Liver (tissue), 9 donors: ENCODE measurements around the gene RNPS1. TPM values are rescaled to one million over a fixed set of nuclear protein-coding genes. Genes with fewer than 3 reads are reported as not detected.

Experiments used
- DNase-seq: peaks from one replicate; pipeline ENCODE4 v3.0.0-alpha.2; 2017; ENCODE audit warnings: low spot score
- H3K27ac ChIP-seq, 2 donors: one replicate each; pipeline ENCODE4 v1.7.0; 2013; ENCODE audit warnings: inconsistent platforms in 2 of 2, low read length in 2 of 2, control low read depth in 1 of 2, low read depth in 1 of 2, mild to moderate bottlenecking in 1 of 2
- H3K27me3 ChIP-seq, 4 donors: one replicate each; pipeline versions ENCODE4 v1.6.1 to v1.7.0; 2013; ENCODE audit warnings: low read length in 3 of 4, inconsistent platforms in 1 of 4, mild to moderate bottlenecking in 1 of 4, moderate library complexity in 1 of 4; ENCODE audit not compliant: control insufficient read depth in 4 of 4, insufficient read depth in 4 of 4
- H3K36me3 ChIP-seq, 4 donors: one replicate each; pipeline versions ENCODE4 v1.6.1 to v1.7.0; 2013; ENCODE audit warnings: low read length in 3 of 4, mild to moderate bottlenecking in 3 of 4, low read depth in 1 of 4, moderate library complexity in 1 of 4; ENCODE audit not compliant: control insufficient read depth in 4 of 4, insufficient read depth in 3 of 4
- H3K4me1 ChIP-seq, 4 donors: one replicate each; pipeline versions ENCODE4 v1.6.1 to v1.7.0; 2013; ENCODE audit warnings: low read length in 3 of 4, mild to moderate bottlenecking in 3 of 4, moderate library complexity in 1 of 4; ENCODE audit not compliant: control insufficient read depth in 4 of 4, insufficient read depth in 4 of 4
- H3K4me3 ChIP-seq, 3 donors: one replicate each; pipeline versions ENCODE4 v1.6.1 to v1.7.0; 2013; ENCODE audit warnings: low read length in 3 of 3, control low read depth in 1 of 3, low read depth in 1 of 3, mild to moderate bottlenecking in 1 of 3
- H3K9ac ChIP-seq, 2 donors: one replicate each; pipeline ENCODE4 v1.7.0; 2013; ENCODE audit warnings: low read length in 2 of 2, mild to moderate bottlenecking in 2 of 2, moderate library complexity in 2 of 2, control low read depth in 1 of 2, low read depth in 1 of 2
- H3K9me3 ChIP-seq, 4 donors: one replicate each; pipeline versions ENCODE4 v1.6.1 to v1.7.0; 2013; ENCODE audit warnings: low read length in 3 of 4; ENCODE audit not compliant: control insufficient read depth in 4 of 4
- EGR1 ChIP-seq, 2 donors: IDR thresholded peaks; 2 replicates each; pipeline ENCODE4 v1.6.1; 2016 to 2018; ENCODE audit warnings: antibody characterized with exemption in 2 of 2, low read depth in 2 of 2
- FOXA1 ChIP-seq: IDR thresholded peaks from 2 replicates; pipeline ENCODE4 v1.6.1; 2016; ENCODE audit warnings: antibody characterized with exemption
- FOXA2 ChIP-seq: IDR thresholded peaks from 2 replicates; pipeline ENCODE4 v1.6.1; 2016; ENCODE audit warnings: antibody characterized with exemption
- GABPA ChIP-seq, 2 donors: IDR thresholded peaks in 1 of 2; conservative IDR thresholded peaks in 1 of 2; 2 replicates each; pipeline ENCODE4 v1.6.1; 2016; ENCODE audit warnings: antibody characterized with exemption in 2 of 2, mild to moderate bottlenecking in 1 of 2, moderate library complexity in 1 of 2
- HNF4A ChIP-seq, 2 donors: conservative IDR thresholded peaks; 2 replicates each; pipeline ENCODE4 v1.6.1; 2016; ENCODE audit warnings: antibody characterized with exemption in 2 of 2, mild to moderate bottlenecking in 2 of 2
- HNF4G ChIP-seq: IDR thresholded peaks from 2 replicates; pipeline ENCODE4 v1.6.1; 2016; ENCODE audit warnings: antibody characterized with exemption
- JUND ChIP-seq, 2 donors: IDR thresholded peaks; 2 replicates each; pipeline ENCODE4 v1.6.1; 2016; ENCODE audit warnings: antibody characterized with exemption in 2 of 2
- NR2F2 ChIP-seq: IDR thresholded peaks from 2 replicates; pipeline ENCODE4 v1.6.1; 2016; ENCODE audit warnings: antibody characterized with exemption
- RAD21 ChIP-seq, 2 donors: IDR thresholded peaks; 2 replicates each; pipeline ENCODE4 v1.6.1; 2016; ENCODE audit warnings: antibody characterized with exemption in 2 of 2, mild to moderate bottlenecking in 2 of 2
- RXRA ChIP-seq, 2 donors: IDR thresholded peaks; 2 replicates each; pipeline ENCODE4 v1.6.1; 2017 to 2018; ENCODE audit warnings: antibody characterized with exemption in 2 of 2, mild to moderate bottlenecking in 1 of 2
- SP1 ChIP-seq: IDR thresholded peaks from 2 replicates; pipeline ENCODE4 v1.6.1; 2018; ENCODE audit warnings: antibody characterized with exemption, mild to moderate bottlenecking
- TAF1 ChIP-seq: conservative IDR thresholded peaks from 2 replicates; pipeline ENCODE4 v1.6.1; 2016; ENCODE audit warnings: antibody characterized with exemption, mild to moderate bottlenecking
- YY1 ChIP-seq: IDR thresholded peaks from 2 replicates; pipeline ENCODE4 v1.6.1; 2016; ENCODE audit warnings: antibody characterized with exemption, mild to moderate bottlenecking
- WGBS: extraction: QIAGEN DNeasy Blood & Tissue Kit; methylation state at CpG from one replicate; pipeline ENCODE4 v1.1.7; 2013; 5-methylcytosine and 5-hydroxymethylcytosine counted together
- polyA plus RNA-seq, 2 donors: library from polyadenylated mRNA; stranded (reverse) in 1 of 2; unstranded in 1 of 2; fragments of 200-250 nt in 1 of 2; fragments of >200 nt in 1 of 2; fragmentation: Nextera tagmentation in 1 of 2; extraction: Ambion mirVana in 1 of 2; gene quantifications; one replicate each; pipeline versions ENCODE4 v1.2.1 to v1.2.3, GENCODE V29; 2013 to 2015
- total RNA-seq, 2 donors: library from RNA; depleted of rRNA; stranded (reverse); fragments of >200 nt; gene quantifications; one replicate each; pipeline ENCODE4 v1.2.3, GENCODE V29; 2014
- TF ChIP-seq, protein P1 (sequence below): IDR thresholded peaks from 2 replicates; pipeline ENCODE4 v1.6.1; 2016; ENCODE audit warnings: antibody characterized with exemption
- TF ChIP-seq, protein P2 (sequence below): fragments of 150-350 bp; IDR thresholded peaks from 2 replicates; pipeline ENCODE4 v1.5.1; 2017; ENCODE audit warnings: improper control_type of control experiment, low read depth, low read length; ENCODE audit not compliant: missing input control
- TF ChIP-seq, protein P3 (sequence below): IDR thresholded peaks from 2 replicates; pipeline ENCODE4 v1.6.1; 2016; ENCODE audit warnings: antibody characterized with exemption
- TF ChIP-seq, protein P4 (sequence below): IDR thresholded peaks from 2 replicates; pipeline ENCODE4 v1.6.1; 2016; ENCODE audit warnings: antibody characterized with exemption, mild to moderate bottlenecking
- TF ChIP-seq, protein P5 (sequence below): IDR thresholded peaks from 2 replicates; pipeline ENCODE4 v1.6.1; 2016; ENCODE audit warnings: antibody characterized with exemption
- donor health status: healthy.
- donor health status: healthy.
- donor health status: healthy.
- donor health status: healthy.
- donor health status: healthy.

Gene RNPS1
- total and polyA plus RNA-seq, 4 donors, result 31.3 to 38.2 (median 36.7) TPM

- DNase-seq, result no peak
- WGBS, result 8% methylated on average over 40 of the region's 40 CpGs
- Histone ChIP-seq H3K9ac (no peak overlapping the region), H3K27ac (no peak overlapping the region), H3K27me3 (no peaks in the 10 kb centered on the region), H3K9me3 (no peaks in the 10 kb centered on the region), H3K4me3 (no peak overlapping the region), H3K4me1 (peaks cover 0 to 14% (median 11%) of the 10 kb centered on the region in 4 donors), H3K36me3 (peaks cover 0 to 36% (median 16%) of the 10 kb centered on the region in 4 donors)
- TF ChIP-seq YY1 (no peak), HNF4G (no peak), FOXA2 (no peak), NR2F2 (no peak), TAF1 (no peak), JUND (IDR thresholded peaks at IDR 0.05) (no peak), FOXA1 (no peak), EGR1 (IDR thresholded peaks at IDR 0.05; ENCODE audit: low read depth in 2 of 2) (no peak), RXRA (IDR thresholded peaks at IDR 0.05) (no peak), RAD21 (IDR thresholded peaks at IDR 0.05) (no peak), SP1 (no peak), HNF4A (conservative IDR thresholded peaks at IDR 0.05) (no peak), GABPA (IDR thresholded peaks at IDR 0.05 in 1 of 2, conservative IDR thresholded peaks at IDR 0.05 in 1 of 2) (no peak)
- TF ChIP-seq, protein P1, sequence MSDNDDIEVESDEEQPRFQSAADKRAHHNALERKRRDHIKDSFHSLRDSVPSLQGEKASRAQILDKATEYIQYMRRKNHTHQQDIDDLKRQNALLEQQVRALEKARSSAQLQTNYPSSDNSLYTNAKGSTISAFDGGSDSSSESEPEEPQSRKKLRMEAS, result no peak
- TF ChIP-seq, protein P2, sequence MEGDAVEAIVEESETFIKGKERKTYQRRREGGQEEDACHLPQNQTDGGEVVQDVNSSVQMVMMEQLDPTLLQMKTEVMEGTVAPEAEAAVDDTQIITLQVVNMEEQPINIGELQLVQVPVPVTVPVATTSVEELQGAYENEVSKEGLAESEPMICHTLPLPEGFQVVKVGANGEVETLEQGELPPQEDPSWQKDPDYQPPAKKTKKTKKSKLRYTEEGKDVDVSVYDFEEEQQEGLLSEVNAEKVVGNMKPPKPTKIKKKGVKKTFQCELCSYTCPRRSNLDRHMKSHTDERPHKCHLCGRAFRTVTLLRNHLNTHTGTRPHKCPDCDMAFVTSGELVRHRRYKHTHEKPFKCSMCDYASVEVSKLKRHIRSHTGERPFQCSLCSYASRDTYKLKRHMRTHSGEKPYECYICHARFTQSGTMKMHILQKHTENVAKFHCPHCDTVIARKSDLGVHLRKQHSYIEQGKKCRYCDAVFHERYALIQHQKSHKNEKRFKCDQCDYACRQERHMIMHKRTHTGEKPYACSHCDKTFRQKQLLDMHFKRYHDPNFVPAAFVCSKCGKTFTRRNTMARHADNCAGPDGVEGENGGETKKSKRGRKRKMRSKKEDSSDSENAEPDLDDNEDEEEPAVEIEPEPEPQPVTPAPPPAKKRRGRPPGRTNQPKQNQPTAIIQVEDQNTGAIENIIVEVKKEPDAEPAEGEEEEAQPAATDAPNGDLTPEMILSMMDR, result no peak
- TF ChIP-seq, protein P3, sequence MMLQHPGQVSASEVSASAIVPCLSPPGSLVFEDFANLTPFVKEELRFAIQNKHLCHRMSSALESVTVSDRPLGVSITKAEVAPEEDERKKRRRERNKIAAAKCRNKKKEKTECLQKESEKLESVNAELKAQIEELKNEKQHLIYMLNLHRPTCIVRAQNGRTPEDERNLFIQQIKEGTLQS, result no peak
- TF ChIP-seq, protein P4, sequence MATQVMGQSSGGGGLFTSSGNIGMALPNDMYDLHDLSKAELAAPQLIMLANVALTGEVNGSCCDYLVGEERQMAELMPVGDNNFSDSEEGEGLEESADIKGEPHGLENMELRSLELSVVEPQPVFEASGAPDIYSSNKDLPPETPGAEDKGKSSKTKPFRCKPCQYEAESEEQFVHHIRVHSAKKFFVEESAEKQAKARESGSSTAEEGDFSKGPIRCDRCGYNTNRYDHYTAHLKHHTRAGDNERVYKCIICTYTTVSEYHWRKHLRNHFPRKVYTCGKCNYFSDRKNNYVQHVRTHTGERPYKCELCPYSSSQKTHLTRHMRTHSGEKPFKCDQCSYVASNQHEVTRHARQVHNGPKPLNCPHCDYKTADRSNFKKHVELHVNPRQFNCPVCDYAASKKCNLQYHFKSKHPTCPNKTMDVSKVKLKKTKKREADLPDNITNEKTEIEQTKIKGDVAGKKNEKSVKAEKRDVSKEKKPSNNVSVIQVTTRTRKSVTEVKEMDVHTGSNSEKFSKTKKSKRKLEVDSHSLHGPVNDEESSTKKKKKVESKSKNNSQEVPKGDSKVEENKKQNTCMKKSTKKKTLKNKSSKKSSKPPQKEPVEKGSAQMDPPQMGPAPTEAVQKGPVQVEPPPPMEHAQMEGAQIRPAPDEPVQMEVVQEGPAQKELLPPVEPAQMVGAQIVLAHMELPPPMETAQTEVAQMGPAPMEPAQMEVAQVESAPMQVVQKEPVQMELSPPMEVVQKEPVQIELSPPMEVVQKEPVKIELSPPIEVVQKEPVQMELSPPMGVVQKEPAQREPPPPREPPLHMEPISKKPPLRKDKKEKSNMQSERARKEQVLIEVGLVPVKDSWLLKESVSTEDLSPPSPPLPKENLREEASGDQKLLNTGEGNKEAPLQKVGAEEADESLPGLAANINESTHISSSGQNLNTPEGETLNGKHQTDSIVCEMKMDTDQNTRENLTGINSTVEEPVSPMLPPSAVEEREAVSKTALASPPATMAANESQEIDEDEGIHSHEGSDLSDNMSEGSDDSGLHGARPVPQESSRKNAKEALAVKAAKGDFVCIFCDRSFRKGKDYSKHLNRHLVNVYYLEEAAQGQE, result no peak
- TF ChIP-seq, protein P5, sequence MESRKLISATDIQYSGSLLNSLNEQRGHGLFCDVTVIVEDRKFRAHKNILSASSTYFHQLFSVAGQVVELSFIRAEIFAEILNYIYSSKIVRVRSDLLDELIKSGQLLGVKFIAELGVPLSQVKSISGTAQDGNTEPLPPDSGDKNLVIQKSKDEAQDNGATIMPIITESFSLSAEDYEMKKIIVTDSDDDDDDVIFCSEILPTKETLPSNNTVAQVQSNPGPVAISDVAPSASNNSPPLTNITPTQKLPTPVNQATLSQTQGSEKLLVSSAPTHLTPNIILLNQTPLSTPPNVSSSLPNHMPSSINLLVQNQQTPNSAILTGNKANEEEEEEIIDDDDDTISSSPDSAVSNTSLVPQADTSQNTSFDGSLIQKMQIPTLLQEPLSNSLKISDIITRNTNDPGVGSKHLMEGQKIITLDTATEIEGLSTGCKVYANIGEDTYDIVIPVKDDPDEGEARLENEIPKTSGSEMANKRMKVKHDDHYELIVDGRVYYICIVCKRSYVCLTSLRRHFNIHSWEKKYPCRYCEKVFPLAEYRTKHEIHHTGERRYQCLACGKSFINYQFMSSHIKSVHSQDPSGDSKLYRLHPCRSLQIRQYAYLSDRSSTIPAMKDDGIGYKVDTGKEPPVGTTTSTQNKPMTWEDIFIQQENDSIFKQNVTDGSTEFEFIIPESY, result no peak
These were observed 30.8 kb downstream of the RNPS1 start for GRCh38 chr16:2237102-2237482.
